A549 (cell line): ENCODE measurements around the gene SYCE3. TPM values are rescaled to one million over a fixed set of nuclear protein-coding genes. Genes with fewer than 3 reads are reported as not detected.
"Not testable (repeated sequence)": the region's sequence is repeated elsewhere in the genome, so short reads cannot be mapped to it uniquely, and the experiment has no call there.

Experiments used
- ATAC-seq, 2 experiments: fragments of 200-7000 bp in 1 of 2; fragments of >200 bp in 1 of 2; cut with Nextera tagmentation in 1 of 2; cut with Tn5 transposase in 1 of 2; 3 replicates each; pipeline versions ENCODE4 v1.8.0 to v1.9.1; 2018 to 2020; ENCODE audit warnings: mild to moderate bottlenecking in 1 of 2, moderate library complexity in 1 of 2
- CTCF ChIA-PET: fragments of 300-600 bp; sonication (Branson Sonifier 250); formaldehyde crosslinking; extraction: SDS; loops from one replicate; lab custom pipeline; 2021; ENCODE audit warnings: antibody characterized with exemption, inconsistent platforms; lab: Yijun Ruan, JAX
- POLR2A ChIA-PET: fragments of 350-600 bp; formaldehyde crosslinking; extraction: SDS; loops from one replicate; lab custom pipeline; 2021; ENCODE audit warnings: antibody characterized with exemption, inconsistent platforms; lab: Yijun Ruan, JAX
- DNase-seq, 2 experiments: peaks; one replicate each; pipeline versions ENCODE4 v3.0.0 to v3.0.0-alpha.2; 2011 to 2016; ENCODE audit warnings: low read depth in 1 of 2, low spot score in 1 of 2
- FAIRE-seq: peaks from 2 replicates; lab custom pipeline; 2011; peaks lifted over from hg19 to GRCh38; lab: Jason Lieb, UNC
- H3K27ac ChIP-seq, 2 experiments: fragments of >200 bp; sonication (Bioruptor Twin); formaldehyde crosslinking; 3 replicates each; pipeline ENCODE4 v1.5.1; 2016 to 2017
- H3K4me1 ChIP-seq: fragments of >200 bp; sonication (Bioruptor Twin); formaldehyde crosslinking; 3 replicates; pipeline ENCODE4 v1.6.1; 2016
- H3K4me2 ChIP-seq: fragments of >200 bp; sonication (Bioruptor Twin); formaldehyde crosslinking; 3 replicates; pipeline ENCODE4 v1.6.1; 2016
- H3K4me3 ChIP-seq: fragments of >200 bp; sonication (Bioruptor Twin); formaldehyde crosslinking; 3 replicates; pipeline ENCODE4 v1.5.1; 2016
- H3K9me3 ChIP-seq: fragments of >200 bp; sonication (Bioruptor Twin); formaldehyde crosslinking; 3 replicates; pipeline ENCODE4 v1.6.1; 2016
- BHLHE40 ChIP-seq: IDR thresholded peaks from 2 replicates; pipeline ENCODE4 v1.6.1; 2012; ENCODE audit warnings: low read depth, low read length, inconsistent platforms
- CBX8 ChIP-seq: fragments of 200-600 bp; sonication (generic); IDR thresholded peaks from 2 replicates; pipeline ENCODE4 v1.6.1; 2016
- CEBPB ChIP-seq, 2 experiments: fragments of >200 bp in 1 of 2; sonication (Bioruptor Twin) in 1 of 2; formaldehyde crosslinking in 1 of 2; IDR thresholded peaks; 2 replicates each; pipeline ENCODE4 v1.6.1; 2012 to 2016
- CHD2 ChIP-seq: fragments of 150-350 bp; IDR thresholded peaks from 2 replicates; pipeline ENCODE4 v1.6.1; 2014; ENCODE audit warnings: low read length; ENCODE audit not compliant: partially characterized antibody
- CHD4 ChIP-seq: fragments of 200-600 bp; sonication (generic); IDR thresholded peaks from 2 replicates; pipeline ENCODE4 v1.6.1; 2016; ENCODE audit warnings: antibody characterized with exemption, mild to moderate bottlenecking, borderline replicate concordance
- ELK1 ChIP-seq: fragments of 150-350 bp; IDR thresholded peaks from 2 replicates; pipeline ENCODE4 v1.6.1; 2014; ENCODE audit warnings: low read depth, mild to moderate bottlenecking, low read length
- EP300 ChIP-seq, 2 experiments: fragments of >200 bp; sonication (Bioruptor Twin); formaldehyde crosslinking; IDR thresholded peaks; 2 replicates in 1 of 2; 3 replicates in 1 of 2; pipeline ENCODE4 v1.6.1; 2016 to 2017
- FOSB ChIP-seq: fragments of 250-450 bp; sonication (Bioruptor Pico); IDR thresholded peaks from 2 replicates; pipeline ENCODE4 v1.5.0; 2020; ENCODE audit warnings: mild to moderate bottlenecking, moderate library complexity
- FOSL2 ChIP-seq, 2 experiments: fragments of 450-650 bp in 1 of 2; fragments of >200 bp in 1 of 2; sonication (Bioruptor Twin) in 1 of 2; formaldehyde crosslinking; IDR thresholded peaks; 2 replicates each; pipeline versions ENCODE4 v1.5.0 to v1.6.1; 2016 to 2020; ENCODE audit warnings: mild to moderate bottlenecking in 1 of 2, moderate library complexity in 1 of 2
- HDAC2 ChIP-seq: fragments of 200-600 bp; sonication (generic); IDR thresholded peaks from 2 replicates; pipeline ENCODE4 v1.6.1; 2016
- JUN ChIP-seq, 2 experiments: fragments of >200 bp; sonication (Bioruptor Twin); formaldehyde crosslinking; IDR thresholded peaks; 2 replicates in 1 of 2; 3 replicates in 1 of 2; pipeline ENCODE4 v1.6.1; 2016 to 2017
- JUNB ChIP-seq: fragments of >200 bp; sonication (Bioruptor Twin); formaldehyde crosslinking; IDR thresholded peaks from 2 replicates; pipeline ENCODE4 v1.6.1; 2016
- KDM5A ChIP-seq: fragments of 200-600 bp; sonication (generic); IDR thresholded peaks from 2 replicates; pipeline ENCODE4 v1.6.1; 2016; ENCODE audit warnings: antibody characterized with exemption, mild to moderate bottlenecking
- MAX ChIP-seq: IDR thresholded peaks from 2 replicates; pipeline ENCODE4 v1.6.1; 2012
- NR3C1 ChIP-seq: fragments of >200 bp; sonication (Bioruptor Twin); formaldehyde crosslinking; IDR thresholded peaks from 3 replicates; pipeline ENCODE4 v1.6.1; 2017
- POLR2A ChIP-seq: IDR thresholded peaks from 2 replicates; pipeline ENCODE4 v1.6.1; 2012; ENCODE audit warnings: mild to moderate bottlenecking, low read length
- RARB ChIP-seq: fragments of 250-450 bp; sonication (Bioruptor Pico); IDR thresholded peaks from 2 replicates; pipeline ENCODE4 v1.8.0; 2021; ENCODE audit warnings: mild to moderate bottlenecking, moderate library complexity
- RFX5 ChIP-seq: fragments of 450-650 bp; IDR thresholded peaks from 2 replicates; pipeline ENCODE4 v1.7.1; 2014; ENCODE audit warnings: antibody characterized with exemption, mild to moderate bottlenecking, moderate library complexity
- TFCP2L1 ChIP-seq: fragments of 250-450 bp; sonication (Bioruptor Pico); IDR thresholded peaks from 2 replicates; pipeline ENCODE4 v1.5.0; 2021; ENCODE audit warnings: mild to moderate bottlenecking
- TP53 ChIP-seq: fragments of 250-450 bp; sonication (Bioruptor Pico); IDR thresholded peaks from 2 replicates; pipeline ENCODE4 v1.5.0; 2021; ENCODE audit warnings: mild to moderate bottlenecking, moderate library complexity
- WGBS: methylation state at CpG from one replicate; pipeline ENCODE4 v1.1.6; 2017; ENCODE audit errors: missing lambda C conversion rate; 5-methylcytosine and 5-hydroxymethylcytosine counted together
- polyA plus RNA-seq, 4 experiments: library from polyadenylated mRNA; depleted of rRNA in 3 of 4; stranded (reverse); fragments of >200 nt; fragmentation: RNase III in 1 of 4; extraction: RNeasy Plus Mini Kit Qiagen cat#74134 plus additional on column Dnase treatment in 1 of 4; gene quantifications; 2 replicates in 3 of 4; 3 replicates in 1 of 4; pipeline ENCODE4 v1.2.3, GENCODE V29; 2011 to 2017
- TF ChIP-seq, protein P1 (sequence below): fragments of 200-600 bp; sonication (generic); IDR thresholded peaks from 2 replicates; pipeline ENCODE4 v1.6.1; 2016; ENCODE audit warnings: antibody characterized with exemption, mild to moderate bottlenecking, moderate library complexity
- TF ChIP-seq, protein P2 (sequence below): IDR thresholded peaks from 2 replicates; pipeline ENCODE4 v1.6.1; 2012

Gene SYCE3
- polyA plus RNA-seq, 2 of the 4 experiments (the other 2 are of a cell fraction) = 0.45 to 0.59 TPM

GRCh38 chr22:50541667-50542026 lies 21.1 kb downstream of the SYCE3 start:
- H3K4me3 ChIP-seq, FAIRE-seq, H3K9me3 ChIP-seq: not testable (repeated sequence)
- ChIA-PET CTCF (interaction anchor here (1.0 to 4.1 kb wide), 2 partner anchors 16 to 21 kb away, joined by 3 to 19 read pairs; partner anchors contain the start of genes SCO2 and SYCE3), POLR2A (interaction anchor here (0.9 to 1.1 kb wide), 3 partner anchors 10 to 21 kb away, joined by 3 to 5 read pairs (median 5); partner anchors contain the start of gene SYCE3)
- peak in 1 of 2 experiments; percentile 72 for DNase-seq
- Histone ChIP-seq H3K27ac (peak overlapping the region; percentile 76 to 92; a peak in 5 of 6 replicates), H3K4me1 (peaks cover 69% of the 10 kb centered on the region), H3K4me2 (peak overlapping the region; percentile 50)
- peak; percentile 58; the same call in 1 of the 2 replicates for TF ChIP-seq FOSL2 (IDR thresholded peaks at IDR 0.05)
- peak; percentile 83 for TF ChIP-seq FOSL2 (CRISPR knock-in tag; IDR thresholded peaks at IDR 0.05)
- TF ChIP-seq EP300 (IDR thresholded peaks at IDR 0.05) = peak in 1 of 2 experiments; percentile 18; a peak in 1 of 5 replicates
- peak; percentile 79 to 88 for TF ChIP-seq CEBPB (IDR thresholded peaks at IDR 0.05)
- TF ChIP-seq JUNB = peak; percentile 43; the same call in 1 of the 2 replicates
- 14% methylated on average over 5 of the region's 5 CpGs for WGBS
- peak in 1 of 2 experiments; percentile 43; a peak in 3 of 6 replicates for ATAC-seq

DNA sequence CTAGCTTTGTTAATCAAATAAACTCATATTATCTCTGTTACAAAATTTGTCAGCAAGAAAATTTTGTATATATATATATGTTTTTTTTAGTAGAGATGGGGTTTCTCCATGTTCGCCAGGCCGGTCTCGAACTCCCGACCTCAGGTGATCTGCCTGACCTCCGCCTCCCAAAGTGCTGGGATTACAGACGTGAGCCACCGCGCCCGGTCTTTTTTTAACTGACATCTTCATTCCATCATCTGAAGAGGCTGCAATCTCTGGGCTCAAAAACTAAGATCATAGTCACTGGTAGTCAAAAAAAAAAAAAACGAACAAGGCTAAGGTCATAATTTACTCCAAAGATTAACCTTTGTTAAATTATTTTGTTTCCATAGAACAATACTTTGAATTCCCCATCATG lies 22.3 kb downstream of the SYCE3 start:
- DNase-seq (no peak), FAIRE-seq (no peak), ATAC-seq (no peak)
- 79% methylated on average over 10 of the region's 10 CpGs for WGBS
- H3K27ac ChIP-seq = peak overlapping the region; percentile 76 to 92
- peak overlapping the region; percentile 75 for H3K4me2 ChIP-seq
- H3K9me3 ChIP-seq = no peaks in the 10 kb centered on the region
- ChIA-PET POLR2A (interaction anchor here (0.5 to 1.8 kb wide), 3 partner anchors 8 to 29 kb away, joined by 4 to 13 read pairs (median 5); no protein-coding TSS in a partner anchor), CTCF (interaction anchor here (0.6 to 4.1 kb wide), 5 partner anchors 15 to 107 kb away, joined by 3 to 19 read pairs (median 5); partner anchors contain the start of genes SCO2 and SYCE3)
- no peak overlapping the region for H3K4me3 ChIP-seq
- H3K4me1 ChIP-seq = peaks cover 61% of the 10 kb centered on the region
- TF ChIP-seq RFX5 (no peak), FOSB (CRISPR knock-in tag) (no peak), CHD4 (no peak), JUNB (no peak), NR3C1 (no peak), JUN (IDR thresholded peaks at IDR 0.05) (no peak), POLR2A (no peak), ELK1 (no peak), KDM5A (no peak), BHLHE40 (no peak), MAX (no peak), HDAC2 (no peak), TFCP2L1 (CRISPR knock-in tag) (no peak), CBX8 (no peak), TP53 (CRISPR knock-in tag) (no peak), CHD2 (no peak), RARB (CRISPR knock-in tag) (no peak)
- TF ChIP-seq, protein P1, sequence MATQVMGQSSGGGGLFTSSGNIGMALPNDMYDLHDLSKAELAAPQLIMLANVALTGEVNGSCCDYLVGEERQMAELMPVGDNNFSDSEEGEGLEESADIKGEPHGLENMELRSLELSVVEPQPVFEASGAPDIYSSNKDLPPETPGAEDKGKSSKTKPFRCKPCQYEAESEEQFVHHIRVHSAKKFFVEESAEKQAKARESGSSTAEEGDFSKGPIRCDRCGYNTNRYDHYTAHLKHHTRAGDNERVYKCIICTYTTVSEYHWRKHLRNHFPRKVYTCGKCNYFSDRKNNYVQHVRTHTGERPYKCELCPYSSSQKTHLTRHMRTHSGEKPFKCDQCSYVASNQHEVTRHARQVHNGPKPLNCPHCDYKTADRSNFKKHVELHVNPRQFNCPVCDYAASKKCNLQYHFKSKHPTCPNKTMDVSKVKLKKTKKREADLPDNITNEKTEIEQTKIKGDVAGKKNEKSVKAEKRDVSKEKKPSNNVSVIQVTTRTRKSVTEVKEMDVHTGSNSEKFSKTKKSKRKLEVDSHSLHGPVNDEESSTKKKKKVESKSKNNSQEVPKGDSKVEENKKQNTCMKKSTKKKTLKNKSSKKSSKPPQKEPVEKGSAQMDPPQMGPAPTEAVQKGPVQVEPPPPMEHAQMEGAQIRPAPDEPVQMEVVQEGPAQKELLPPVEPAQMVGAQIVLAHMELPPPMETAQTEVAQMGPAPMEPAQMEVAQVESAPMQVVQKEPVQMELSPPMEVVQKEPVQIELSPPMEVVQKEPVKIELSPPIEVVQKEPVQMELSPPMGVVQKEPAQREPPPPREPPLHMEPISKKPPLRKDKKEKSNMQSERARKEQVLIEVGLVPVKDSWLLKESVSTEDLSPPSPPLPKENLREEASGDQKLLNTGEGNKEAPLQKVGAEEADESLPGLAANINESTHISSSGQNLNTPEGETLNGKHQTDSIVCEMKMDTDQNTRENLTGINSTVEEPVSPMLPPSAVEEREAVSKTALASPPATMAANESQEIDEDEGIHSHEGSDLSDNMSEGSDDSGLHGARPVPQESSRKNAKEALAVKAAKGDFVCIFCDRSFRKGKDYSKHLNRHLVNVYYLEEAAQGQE = no peak
- TF ChIP-seq, protein P2, sequence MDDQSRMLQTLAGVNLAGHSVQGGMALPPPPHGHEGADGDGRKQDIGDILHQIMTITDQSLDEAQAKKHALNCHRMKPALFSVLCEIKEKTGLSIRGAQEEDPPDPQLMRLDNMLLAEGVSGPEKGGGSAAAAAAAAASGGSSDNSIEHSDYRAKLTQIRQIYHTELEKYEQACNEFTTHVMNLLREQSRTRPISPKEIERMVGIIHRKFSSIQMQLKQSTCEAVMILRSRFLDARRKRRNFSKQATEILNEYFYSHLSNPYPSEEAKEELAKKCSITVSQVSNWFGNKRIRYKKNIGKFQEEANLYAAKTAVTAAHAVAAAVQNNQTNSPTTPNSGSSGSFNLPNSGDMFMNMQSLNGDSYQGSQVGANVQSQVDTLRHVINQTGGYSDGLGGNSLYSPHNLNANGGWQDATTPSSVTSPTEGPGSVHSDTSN = no peak
